ENCODE results near the gene CDCA5. TPM values are rescaled to one million over a fixed set of nuclear protein-coding genes. Genes with fewer than 3 reads are reported as not detected.

The CDCA5 gene
- 2.0 TPM for polyA plus RNA-seq

GRCh38 chr11:65083834-65084597, at the start of gene CDCA5, which contains the start of gene ZFPL1:
Gene CDCA5, minus strand, starts transcription at chr11:65084040. Its CDS starts 62 bp downstream, at chr11:65083978.
Gene ZFPL1, plus strand, starts transcription at chr11:65084222. Its CDS starts 477 bp downstream, at chr11:65084699.
- peak within 1 kb of the TSS; percentile 86 to 99 (median 94) for H3K4me3 Mint-ChIP-seq
- H3K9me3 Mint-ChIP-seq, result no peaks in the 10 kb centered on the region
- H3K27ac Mint-ChIP-seq, result peak within 1 kb of the TSS; percentile 95 to 98 (median 97)

GRCh38 chr11:65132988-65133700, 49.3 kb upstream of the CDCA5 start:
- Mint-ChIP-seq H3K36me3 (peaks cover 14% of the 10 kb centered on the region), H3K4me3 (peak overlapping the region; percentile 97 to 99 (median 98)), H3K4me1 (peaks cover 35 to 37% (median 37%) of the 10 kb centered on the region in 3 donors), H3K27me3 (no peaks in the 10 kb centered on the region), H3K9me3 (no peaks in the 10 kb centered on the region), H3K27ac (peak overlapping the region; percentile 98 to 100 (median 99))

More at GRCh38 chr11:65083834-65084597, at the start of gene CDCA5, which contains the start of gene ZFPL1:
- H3K27me3 Mint-ChIP-seq, result peaks cover 1% of the 10 kb centered on the region
- H3K36me3 Mint-ChIP-seq, result no peaks in the 10 kb centered on the region
- peaks cover 9 to 19% (median 11%) of the 10 kb centered on the region in 3 donors for H3K4me1 Mint-ChIP-seq

- no peaks in the 10 kb centered on the region for H3K27me3 Mint-ChIP-seq
- H3K4me3 Mint-ChIP-seq, result peak overlapping the region; percentile 97 to 99 (median 98)
- H3K9me3 Mint-ChIP-seq, result no peaks in the 10 kb centered on the region
- peaks cover 32 to 37% (median 37%) of the 10 kb centered on the region in 3 donors for H3K4me1 Mint-ChIP-seq
- peak overlapping the region; percentile 98 to 100 (median 99) for H3K27ac Mint-ChIP-seq
- peaks cover 14% of the 10 kb centered on the region for H3K36me3 Mint-ChIP-seq
These were observed 48.6 kb upstream of the CDCA5 start for GRCh38 chr11:65132238-65132987.

DNA sequence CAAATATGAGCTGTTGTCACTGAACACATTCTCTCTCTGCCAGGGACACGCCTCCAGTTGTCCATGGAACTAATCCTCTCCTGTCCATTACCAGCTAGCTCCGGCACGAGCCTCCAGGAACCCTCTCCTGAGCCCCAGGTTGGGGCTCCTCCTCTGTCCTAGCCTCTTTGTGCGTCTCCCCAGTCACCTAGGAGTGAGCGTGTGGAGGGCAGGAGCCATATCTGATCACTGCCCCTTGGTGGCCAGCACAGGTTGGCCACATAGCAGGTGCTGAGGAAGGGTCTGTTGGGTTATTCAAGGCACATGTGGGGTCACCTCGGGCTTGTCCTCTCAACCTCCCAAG, 48.0 kb upstream of the CDCA5 start:
- Mint-ChIP-seq H3K27ac (peak overlapping the region; percentile 98 to 100 (median 99)), H3K36me3 (peaks cover 14% of the 10 kb centered on the region), H3K4me1 (peaks cover 30 to 37% (median 35%) of the 10 kb centered on the region in 3 donors), H3K9me3 (no peaks in the 10 kb centered on the region), H3K4me3 (peak overlapping the region; percentile 97 to 99 (median 98)), H3K27me3 (no peaks in the 10 kb centered on the region)

DNA sequence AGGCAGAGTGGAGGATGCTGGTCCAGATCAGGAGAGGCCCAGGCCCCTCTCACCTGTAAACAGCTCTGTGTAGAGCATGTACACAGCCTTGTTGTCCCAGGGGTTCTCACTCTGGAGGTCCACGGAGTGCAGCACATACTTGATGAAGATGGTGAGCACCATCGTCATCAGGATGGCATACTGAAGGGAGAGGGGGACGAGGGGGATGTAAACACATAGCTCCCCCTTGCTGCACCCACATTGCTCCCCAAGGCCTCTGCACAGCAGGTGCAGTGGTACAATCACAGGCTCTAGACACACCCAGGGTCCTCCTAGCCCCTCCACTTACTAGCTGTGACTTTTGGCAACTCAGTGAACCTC, 47.6 kb upstream of the CDCA5 start:
- peaks cover 30 to 35% (median 30%) of the 10 kb centered on the region in 3 donors for H3K4me1 Mint-ChIP-seq
- no peaks in the 10 kb centered on the region for H3K27me3 Mint-ChIP-seq
- H3K9me3 Mint-ChIP-seq, result no peaks in the 10 kb centered on the region
- H3K4me3 Mint-ChIP-seq, result peak overlapping the region; percentile 97 to 99 (median 98)
- H3K27ac Mint-ChIP-seq, result peak overlapping the region; percentile 47 to 100 (median 99)
- peaks cover 10% of the 10 kb centered on the region for H3K36me3 Mint-ChIP-seq

GRCh38 chr11:65130631-65131416, 47.0 kb upstream of the CDCA5 start:
- peaks cover 24 to 30% (median 25%) of the 10 kb centered on the region in 3 donors for H3K4me1 Mint-ChIP-seq

GRCh38 chr11:65129649-65130441, 46.0 kb upstream of the CDCA5 start:
- peaks cover 9% of the 10 kb centered on the region for H3K36me3 Mint-ChIP-seq
- peak overlapping the region; percentile 16 to 73 (median 19) for H3K27ac Mint-ChIP-seq
- H3K9me3 Mint-ChIP-seq, result no peaks in the 10 kb centered on the region
- H3K27me3 Mint-ChIP-seq, result no peaks in the 10 kb centered on the region
- H3K4me3 Mint-ChIP-seq, result peak overlapping the region in 3 of 4 donors; percentile 77 to 98 (median 85)
- H3K4me1 Mint-ChIP-seq, result peaks cover 19 to 26% (median 21%) of the 10 kb centered on the region in 3 donors

More at GRCh38 chr11:65130631-65131416, 47.0 kb upstream of the CDCA5 start:
- Mint-ChIP-seq H3K4me3 (peak overlapping the region; percentile 63 to 99 (median 98)), H3K27ac (peak overlapping the region; percentile 47 to 100 (median 99)), H3K9me3 (no peaks in the 10 kb centered on the region), H3K36me3 (peaks cover 9% of the 10 kb centered on the region), H3K27me3 (no peaks in the 10 kb centered on the region)

DNA sequence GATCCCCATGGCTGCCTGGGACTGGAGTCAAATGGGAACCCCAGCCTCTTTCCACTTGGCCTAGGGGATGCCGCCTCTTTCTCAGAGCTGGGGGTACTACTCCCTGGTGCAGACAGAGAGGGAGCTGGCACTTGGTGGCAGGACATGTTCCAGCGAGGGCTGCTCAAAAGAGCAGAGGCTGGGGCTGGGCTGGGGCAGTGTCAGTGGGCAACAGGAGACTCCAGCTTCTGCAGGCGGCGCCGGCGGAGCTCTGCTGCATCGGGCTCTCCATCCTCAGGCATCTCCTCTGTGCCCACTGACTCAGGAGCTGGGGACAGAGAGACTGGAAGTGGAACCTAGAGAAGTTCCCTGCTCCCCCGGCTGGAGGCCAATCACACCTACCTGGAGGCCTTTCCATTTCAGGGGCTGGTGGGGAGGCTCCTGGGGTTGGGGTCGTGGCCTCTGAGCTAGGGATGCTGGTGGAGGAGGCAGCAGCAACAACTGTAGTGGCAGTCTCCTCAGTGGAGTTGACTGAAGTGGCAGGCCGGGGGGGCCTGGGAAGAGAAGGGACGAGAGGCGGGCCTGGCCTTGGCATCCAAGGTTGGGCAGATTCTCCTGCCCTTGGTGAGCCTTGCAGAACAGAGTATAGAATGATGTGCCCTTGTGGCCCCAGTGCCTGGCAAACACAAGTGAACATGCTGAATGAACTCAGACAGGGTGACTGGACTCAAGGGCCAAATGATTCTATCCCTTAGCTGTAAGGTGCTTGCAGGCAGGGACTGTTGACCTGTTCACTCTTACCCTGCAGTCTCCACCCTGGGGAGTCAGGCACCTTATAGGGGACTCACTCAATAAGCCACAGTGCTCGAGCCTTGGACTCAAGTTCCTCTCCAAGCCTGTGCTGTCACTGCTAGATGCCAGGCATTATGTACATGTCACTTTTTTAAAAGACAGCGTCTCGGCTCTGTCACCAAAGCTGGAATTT, 44.6 kb upstream of the CDCA5 start:
- peak overlapping the region in 1 of 3 donors; percentile 80 for H3K27ac Mint-ChIP-seq
- H3K9me3 Mint-ChIP-seq, result no peaks in the 10 kb centered on the region
- no peaks in the 10 kb centered on the region for H3K27me3 Mint-ChIP-seq
- H3K4me1 Mint-ChIP-seq, result peaks cover 20 to 24% (median 24%) of the 10 kb centered on the region in 3 donors
- peaks cover 9% of the 10 kb centered on the region for H3K36me3 Mint-ChIP-seq
- peak overlapping the region in 3 of 4 donors; percentile 17 to 77 (median 21) for H3K4me3 Mint-ChIP-seq

DNA sequence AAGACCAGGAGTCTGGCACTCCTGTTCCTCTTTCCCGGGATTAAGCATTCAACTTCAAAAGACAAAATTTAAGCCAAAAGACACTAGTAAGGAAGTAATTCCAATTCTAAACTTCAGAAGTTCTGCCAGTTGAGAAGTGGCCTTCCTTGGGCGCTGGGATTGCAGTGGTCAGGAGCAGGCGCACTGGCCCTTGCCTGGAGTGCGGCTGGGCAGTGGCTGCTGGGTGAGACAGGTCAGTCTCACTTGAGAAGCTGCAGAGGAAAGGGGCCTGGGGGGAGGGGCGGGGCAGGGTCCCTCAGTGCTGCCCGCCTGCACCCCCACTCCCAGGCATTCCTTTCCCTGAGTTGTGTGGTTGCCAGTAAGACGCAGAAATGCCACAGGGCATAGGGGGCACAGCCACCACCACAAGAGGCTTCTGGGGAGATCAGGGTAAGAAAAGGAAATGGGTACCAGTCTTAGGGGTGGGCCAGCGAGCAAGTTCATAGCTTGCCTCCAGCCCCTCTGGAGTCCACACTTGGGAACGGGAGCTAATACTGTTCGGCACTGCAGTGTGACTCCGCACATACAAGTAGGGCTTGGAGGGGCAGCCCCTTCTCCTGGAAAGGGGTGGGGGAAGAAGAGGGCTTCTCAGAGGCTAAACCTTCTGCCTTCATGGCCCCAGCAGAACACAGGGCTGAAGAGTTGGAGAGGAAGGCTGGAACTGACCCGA, 43.8 kb upstream of the CDCA5 start:
- Mint-ChIP-seq H3K27ac (peak overlapping the region in 1 of 3 donors; percentile 42), H3K9me3 (no peaks in the 10 kb centered on the region), H3K4me3 (peak overlapping the region in 1 of 4 donors; percentile 74), H3K4me1 (peaks cover 19 to 28% (median 24%) of the 10 kb centered on the region in 3 donors), H3K27me3 (no peaks in the 10 kb centered on the region), H3K36me3 (peaks cover 9% of the 10 kb centered on the region)

DNA sequence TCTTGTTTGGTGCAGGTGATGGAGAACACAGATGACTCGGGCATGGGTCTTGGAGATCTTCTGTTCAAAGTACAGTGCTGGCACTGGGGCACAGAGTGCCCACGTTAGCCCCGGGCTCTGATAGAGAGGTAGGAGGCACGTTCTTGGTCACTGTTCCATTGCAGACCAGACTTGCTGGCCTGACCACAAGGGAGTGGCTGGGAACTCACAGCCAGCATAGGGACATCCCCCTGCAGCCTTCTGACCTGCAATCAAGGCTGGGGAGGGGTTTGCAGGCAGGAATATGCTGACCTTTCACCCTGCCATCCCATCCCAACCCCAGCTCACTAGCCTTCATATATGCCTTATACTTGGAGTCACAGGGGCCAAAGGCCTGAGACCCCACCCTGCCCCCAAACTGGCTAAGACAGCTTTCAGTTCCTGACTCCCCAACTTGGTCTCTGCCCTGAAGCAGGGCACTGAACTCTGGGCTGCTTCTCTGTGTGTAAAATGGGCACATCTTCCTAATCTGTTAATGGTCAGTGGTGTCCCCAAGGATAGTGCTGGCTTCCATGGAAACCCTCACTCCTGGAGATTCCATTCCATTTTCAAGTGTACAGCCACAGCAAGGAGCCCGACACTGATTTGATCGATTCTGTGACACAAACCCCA, 42.9 kb upstream of the CDCA5 start:
- Mint-ChIP-seq H3K27me3 (no peaks in the 10 kb centered on the region), H3K36me3 (peaks cover 8% of the 10 kb centered on the region), H3K4me1 (peaks cover 17 to 32% (median 25%) of the 10 kb centered on the region in 3 donors), H3K4me3 (peak overlapping the region in 1 of 4 donors; percentile 74), H3K9me3 (no peaks in the 10 kb centered on the region), H3K27ac (peak overlapping the region in 1 of 3 donors; percentile 89)

DNA sequence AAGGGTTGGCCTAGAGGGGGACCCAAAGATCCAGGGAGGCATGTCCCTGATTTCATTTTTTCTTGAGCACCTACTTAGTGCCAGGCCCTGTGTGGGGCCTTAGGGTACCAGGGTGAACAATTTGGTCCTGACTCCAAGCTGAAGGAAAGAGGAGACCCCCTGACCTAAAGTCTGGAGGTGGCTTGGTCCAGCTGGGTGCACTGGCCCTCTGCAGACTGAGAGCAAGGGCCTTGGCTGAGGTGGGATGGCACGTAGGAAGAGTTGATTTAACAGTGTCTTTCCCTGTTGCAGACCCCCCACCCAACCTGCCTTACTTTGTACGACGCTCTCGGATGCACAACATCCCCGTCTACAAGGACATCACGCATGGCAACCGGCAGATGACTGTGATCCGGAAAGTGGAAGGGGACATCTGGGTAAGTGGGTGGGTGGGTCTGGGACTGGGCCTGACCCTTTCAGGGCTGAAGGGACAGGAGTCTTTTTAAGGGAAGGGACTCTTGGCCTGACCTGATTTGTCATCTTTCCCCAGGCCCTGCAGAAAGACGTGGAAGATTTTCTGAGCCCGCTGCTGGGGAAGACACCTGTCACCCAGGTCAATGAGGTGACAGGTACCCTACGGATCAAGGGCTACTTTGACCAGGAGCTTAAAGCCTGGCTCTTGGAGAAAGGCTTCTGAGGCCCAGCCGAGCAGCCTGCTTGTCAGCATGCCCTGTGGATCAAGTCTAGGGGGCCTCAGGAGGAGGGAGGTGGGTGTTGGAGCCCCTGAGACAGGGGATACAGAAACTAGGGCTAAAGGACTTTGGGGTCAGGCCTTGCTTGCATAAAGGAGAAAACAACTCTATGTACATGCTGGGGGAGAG, 41.6 kb upstream of the CDCA5 start:
- Mint-ChIP-seq H3K36me3 (peaks cover 4% of the 10 kb centered on the region), H3K4me1 (peaks cover 8 to 28% (median 20%) of the 10 kb centered on the region in 3 donors), H3K27ac (peak overlapping the region in 1 of 3 donors; percentile 89), H3K9me3 (no peaks in the 10 kb centered on the region), H3K27me3 (no peaks in the 10 kb centered on the region), H3K4me3 (peak overlapping the region in 1 of 4 donors; percentile 85)
